DND-41 (cell line): ENCODE results near the gene ME3.

Experiments used
- CTCF ChIP-seq: IDR thresholded peaks from 2 replicates; pipeline ENCODE4 v1.5.1; 2012; ENCODE audit warnings: borderline replicate concordance, low read length, moderate library complexity, mild to moderate bottlenecking; ENCODE audit not compliant: poor library complexity, severe bottlenecking; ENCODE audit errors: extremely low read depth
- EZH2 ChIP-seq: IDR thresholded peaks from 3 replicates; pipeline ENCODE4 v1.6.1; 2012; ENCODE audit warnings: borderline replicate concordance, low read depth, mild to moderate bottlenecking, moderate library complexity, low read length, inconsistent platforms; ENCODE audit not compliant: severe bottlenecking

DNA sequence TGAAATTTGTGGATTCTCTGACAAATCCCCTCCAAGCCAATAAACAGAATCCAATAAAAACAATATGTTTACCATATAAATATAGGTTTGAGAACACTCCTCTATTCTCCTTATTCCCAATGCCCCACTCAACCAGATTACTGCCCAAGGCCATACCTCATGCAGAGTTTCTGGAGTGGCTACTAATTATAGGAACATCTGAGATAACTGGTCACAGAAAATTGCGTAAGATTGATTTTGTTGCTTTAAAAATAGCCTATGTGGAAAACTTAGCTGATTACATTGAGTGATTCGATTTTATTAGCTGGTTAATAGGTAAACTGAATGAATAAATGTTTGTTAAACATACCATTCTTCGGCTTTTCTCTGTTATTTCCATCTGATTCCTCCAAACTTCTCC, 48.0 kb downstream of the ME3 start:
- TF ChIP-seq CTCF, result no peak
- TF ChIP-seq EZH2, result no peak
